ENCODE results near the gene EMC1.
A peak's percentile ranks its signal among the peaks of the same experiment; 100 is the strongest.

The EMC1 gene

GRCh38 chr1:19254416-19254815 is 3.1 kb upstream of the EMC1 start:
- TF ChIP-seq GABPA (IDR thresholded peaks at IDR 0.05; ENCODE audit: low read depth), result no peak
- H3K4me3 ChIP-seq (replicated peaks; ENCODE audit: insufficient read depth, low read length), result no peak overlapping the region
- no peak overlapping the region for H3K27ac ChIP-seq (replicated peaks)
- no peak for DNase-seq (ENCODE audit: low read depth in 1 of 2, low spot score in 1 of 2)
- no peaks in the 10 kb centered on the region for H3K27me3 ChIP-seq (ENCODE audit: insufficient read depth, poor library complexity, severe bottlenecking)

GRCh38 chr1:19250629-19251304 is 557 bp downstream of the EMC1 start:
- TF ChIP-seq CTCF (IDR thresholded peaks at IDR 0.05; ENCODE audit: insufficient read depth, low read length) (no peak), GABPA (IDR thresholded peaks at IDR 0.05; ENCODE audit: low read depth) (no peak), SPI1 (IDR thresholded peaks at IDR 0.05; ENCODE audit: borderline replicate concordance, low read depth) (no peak), POLR2AphosphoS5 (IDR thresholded peaks at IDR 0.05; ENCODE audit: low read depth) (no peak)
- TF ChIP-seq, protein P1, sequence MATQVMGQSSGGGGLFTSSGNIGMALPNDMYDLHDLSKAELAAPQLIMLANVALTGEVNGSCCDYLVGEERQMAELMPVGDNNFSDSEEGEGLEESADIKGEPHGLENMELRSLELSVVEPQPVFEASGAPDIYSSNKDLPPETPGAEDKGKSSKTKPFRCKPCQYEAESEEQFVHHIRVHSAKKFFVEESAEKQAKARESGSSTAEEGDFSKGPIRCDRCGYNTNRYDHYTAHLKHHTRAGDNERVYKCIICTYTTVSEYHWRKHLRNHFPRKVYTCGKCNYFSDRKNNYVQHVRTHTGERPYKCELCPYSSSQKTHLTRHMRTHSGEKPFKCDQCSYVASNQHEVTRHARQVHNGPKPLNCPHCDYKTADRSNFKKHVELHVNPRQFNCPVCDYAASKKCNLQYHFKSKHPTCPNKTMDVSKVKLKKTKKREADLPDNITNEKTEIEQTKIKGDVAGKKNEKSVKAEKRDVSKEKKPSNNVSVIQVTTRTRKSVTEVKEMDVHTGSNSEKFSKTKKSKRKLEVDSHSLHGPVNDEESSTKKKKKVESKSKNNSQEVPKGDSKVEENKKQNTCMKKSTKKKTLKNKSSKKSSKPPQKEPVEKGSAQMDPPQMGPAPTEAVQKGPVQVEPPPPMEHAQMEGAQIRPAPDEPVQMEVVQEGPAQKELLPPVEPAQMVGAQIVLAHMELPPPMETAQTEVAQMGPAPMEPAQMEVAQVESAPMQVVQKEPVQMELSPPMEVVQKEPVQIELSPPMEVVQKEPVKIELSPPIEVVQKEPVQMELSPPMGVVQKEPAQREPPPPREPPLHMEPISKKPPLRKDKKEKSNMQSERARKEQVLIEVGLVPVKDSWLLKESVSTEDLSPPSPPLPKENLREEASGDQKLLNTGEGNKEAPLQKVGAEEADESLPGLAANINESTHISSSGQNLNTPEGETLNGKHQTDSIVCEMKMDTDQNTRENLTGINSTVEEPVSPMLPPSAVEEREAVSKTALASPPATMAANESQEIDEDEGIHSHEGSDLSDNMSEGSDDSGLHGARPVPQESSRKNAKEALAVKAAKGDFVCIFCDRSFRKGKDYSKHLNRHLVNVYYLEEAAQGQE (IDR thresholded peaks at IDR 0.05; ENCODE audit: insufficient replicate concordance, low read depth), result no peak

GRCh38 chr1:19240673-19241538 is 10.4 kb downstream of the EMC1 start:
- peak; percentile 56 to 81 for DNase-seq (ENCODE audit: low read depth in 1 of 2, low spot score in 1 of 2)
- TF ChIP-seq, protein P1 (IDR thresholded peaks at IDR 0.05; ENCODE audit: insufficient replicate concordance, low read depth), result no peak
- peak; percentile 97 for TF ChIP-seq CTCF (IDR thresholded peaks at IDR 0.05; ENCODE audit: insufficient read depth, low read length)
- no peaks in the 10 kb centered on the region for H3K27me3 ChIP-seq (ENCODE audit: insufficient read depth, poor library complexity, severe bottlenecking)
- H3K27ac ChIP-seq (replicated peaks), result 0 out of 2 replicates have a peak overlapping the region, but pooled peaks have one; percentile 28
- no peak overlapping the region for H3K4me3 ChIP-seq (replicated peaks; ENCODE audit: insufficient read depth, low read length)

More at GRCh38 chr1:19250629-19251304, 557 bp downstream of the EMC1 start:
- no peaks in the 10 kb centered on the region for H3K27me3 ChIP-seq (ENCODE audit: insufficient read depth, poor library complexity, severe bottlenecking)
- DNase-seq (ENCODE audit: low read depth in 1 of 2, low spot score in 1 of 2), result no peak
- peak overlapping the region; percentile 99 for H3K4me3 ChIP-seq (replicated peaks; ENCODE audit: insufficient read depth, low read length)
- peak overlapping the region; percentile 100 for H3K27ac ChIP-seq (replicated peaks)

DNA sequence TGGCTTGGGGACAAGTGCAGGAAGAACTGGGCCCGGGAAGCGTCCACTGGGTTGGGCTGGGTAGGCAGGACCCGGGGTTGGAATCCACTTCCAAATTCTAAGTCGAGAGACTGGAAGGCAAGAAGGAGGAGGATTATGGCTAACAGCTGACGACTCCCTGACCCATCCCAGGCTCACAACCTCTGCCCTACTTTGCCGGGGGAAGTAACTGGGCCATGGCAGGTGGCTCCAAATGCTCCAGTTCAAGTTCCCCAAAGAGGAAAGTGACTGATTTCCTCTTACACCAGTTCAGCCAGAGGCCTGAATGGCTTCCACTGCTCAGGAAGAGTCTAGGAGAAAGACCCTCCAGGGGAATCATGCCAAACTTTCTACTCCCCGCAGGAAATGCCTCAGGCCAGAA is 11.4 kb downstream of the EMC1 start:
- H3K4me3 ChIP-seq (replicated peaks; ENCODE audit: insufficient read depth, low read length), result no peak overlapping the region
- TF ChIP-seq POLR2AphosphoS5 (IDR thresholded peaks at IDR 0.05; ENCODE audit: low read depth), result no peak
- TF ChIP-seq GABPA (IDR thresholded peaks at IDR 0.05; ENCODE audit: low read depth), result no peak
- TF ChIP-seq CTCF (IDR thresholded peaks at IDR 0.05; ENCODE audit: insufficient read depth, low read length), result no peak
- TF ChIP-seq, protein P1 (IDR thresholded peaks at IDR 0.05; ENCODE audit: insufficient replicate concordance, low read depth), result no peak
- no peak for TF ChIP-seq SPI1 (IDR thresholded peaks at IDR 0.05; ENCODE audit: borderline replicate concordance, low read depth)
- no peak for DNase-seq (ENCODE audit: low read depth in 1 of 2, low spot score in 1 of 2)
- H3K27me3 ChIP-seq (ENCODE audit: insufficient read depth, poor library complexity, severe bottlenecking), result no peaks in the 10 kb centered on the region
- no peak overlapping the region for H3K27ac ChIP-seq (replicated peaks)

All from HL-60 (cell line).